Prostate gland (tissue), 2 donors: ENCODE results near the gene GNRH2. TPM values are rescaled to one million over a fixed set of nuclear protein-coding genes. Genes with fewer than 3 reads are reported as not detected.

Experiments used
- DNase-seq: peaks from one replicate; pipeline ENCODE4 v3.0.0-alpha.2; 2019; ENCODE audit warnings: low spot score
- H3K27ac ChIP-seq, 2 donors: fragments of 200-600 bp; sonication (generic); 2 replicates each; pipeline ENCODE4 v1.5.1; 2017 to 2019
- H3K27me3 ChIP-seq: fragments of 200-600 bp; sonication (generic); replicated peaks from 2 replicates; pipeline ENCODE4 v1.5.1; 2019; ENCODE audit not compliant: insufficient read depth
- H3K36me3 ChIP-seq, 2 donors: fragments of 200-600 bp; sonication (generic); 1 replicate in 1 of 2; 2 replicates in 1 of 2; pipeline versions ENCODE4 v1.5.1 to v1.8.1; 2017 to 2019
- H3K4me1 ChIP-seq: fragments of 200-600 bp; sonication (generic); replicated peaks from 2 replicates; pipeline ENCODE4 v1.5.1; 2019
- H3K4me3 ChIP-seq, 2 donors: fragments of 200-600 bp; sonication (generic); 2 replicates each; pipeline ENCODE4 v1.5.1; 2017 to 2019
- H3K9me3 ChIP-seq: fragments of 200-600 bp; sonication (generic); 2 replicates; pipeline ENCODE4 v1.5.1; 2017
- POLR2A ChIP-seq: fragments of 450-650 bp; IDR thresholded peaks from one replicate; pipeline ENCODE4 v1.6.1; 2016; ENCODE audit warnings: antibody characterized with exemption, mild to moderate bottlenecking
- POLR2AphosphoS5 ChIP-seq: sonication (generic); formaldehyde crosslinking; IDR thresholded peaks from one replicate; pipeline ENCODE4 v1.6.1; 2017; ENCODE audit warnings: antibody characterized with exemption
- WGBS: methylation state at CpG from one replicate; pipeline ENCODE4 v1.1.5; 2018; 5-methylcytosine and 5-hydroxymethylcytosine counted together
- intact Hi-C: fragments of 100-400 bp; cut with DNase I; formaldehyde crosslinking; loops from one replicate; pipeline ENCODE4 v1.14.2; 2022
- total RNA-seq, 2 donors: library from RNA; depleted of rRNA; stranded (reverse); fragments of >200 nt; gene quantifications; one replicate each; pipeline ENCODE4 v1.1.0, GENCODE V29; 2016
- TF ChIP-seq, protein P1 (sequence below), 4 experiments: fragments of 200-600 bp in 2 of 4; fragments of 450-650 bp in 2 of 4; sonication (generic) in 2 of 4; IDR thresholded peaks; 1 replicate in 3 of 4; 2 replicates in 1 of 4; pipeline ENCODE4 v1.5.1; 2016 to 2019; ENCODE audit warnings: antibody characterized with exemption in 4 of 4, mild to moderate bottlenecking in 2 of 4, moderate library complexity in 2 of 4

Gene GNRH2
- total RNA-seq, 2 donors from 2014 or later: not detected

DNA sequence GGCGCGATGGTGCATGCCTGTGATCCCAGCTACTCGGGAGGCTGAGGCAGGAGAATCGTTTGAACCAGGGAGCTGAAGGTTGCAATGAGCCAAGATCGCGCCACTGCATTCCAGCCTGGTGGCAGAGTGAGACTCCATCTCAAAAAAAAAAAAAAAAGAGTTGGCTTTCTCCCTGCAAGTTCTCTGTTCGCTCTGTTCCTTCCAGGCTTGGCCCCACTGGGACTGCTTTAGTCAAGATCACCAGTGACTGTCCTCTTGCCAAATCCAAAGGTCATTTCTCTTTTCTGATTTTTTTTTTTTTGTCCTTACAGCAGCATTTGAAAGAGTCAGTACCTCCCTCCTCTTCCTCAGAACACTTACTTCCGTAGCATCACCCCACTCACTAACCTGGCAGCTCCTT lies 10.8 kb upstream of the GNRH2 start:
- H3K27ac ChIP-seq: no peak overlapping the region
- no peaks in the 10 kb centered on the region for H3K9me3 ChIP-seq
- peaks cover 3 to 9% of the 10 kb centered on the region in 2 donors for H3K36me3 ChIP-seq
- no peaks in the 10 kb centered on the region for H3K27me3 ChIP-seq
- 75% methylated on average over 8 of the region's 8 CpGs for WGBS
- intact Hi-C loops: no loop called here
- no peak for DNase-seq
- no peak overlapping the region for H3K4me3 ChIP-seq
- H3K4me1 ChIP-seq: no peaks in the 10 kb centered on the region
- TF ChIP-seq POLR2A: no peak
- TF ChIP-seq POLR2AphosphoS5: no peak
- TF ChIP-seq, protein P1, sequence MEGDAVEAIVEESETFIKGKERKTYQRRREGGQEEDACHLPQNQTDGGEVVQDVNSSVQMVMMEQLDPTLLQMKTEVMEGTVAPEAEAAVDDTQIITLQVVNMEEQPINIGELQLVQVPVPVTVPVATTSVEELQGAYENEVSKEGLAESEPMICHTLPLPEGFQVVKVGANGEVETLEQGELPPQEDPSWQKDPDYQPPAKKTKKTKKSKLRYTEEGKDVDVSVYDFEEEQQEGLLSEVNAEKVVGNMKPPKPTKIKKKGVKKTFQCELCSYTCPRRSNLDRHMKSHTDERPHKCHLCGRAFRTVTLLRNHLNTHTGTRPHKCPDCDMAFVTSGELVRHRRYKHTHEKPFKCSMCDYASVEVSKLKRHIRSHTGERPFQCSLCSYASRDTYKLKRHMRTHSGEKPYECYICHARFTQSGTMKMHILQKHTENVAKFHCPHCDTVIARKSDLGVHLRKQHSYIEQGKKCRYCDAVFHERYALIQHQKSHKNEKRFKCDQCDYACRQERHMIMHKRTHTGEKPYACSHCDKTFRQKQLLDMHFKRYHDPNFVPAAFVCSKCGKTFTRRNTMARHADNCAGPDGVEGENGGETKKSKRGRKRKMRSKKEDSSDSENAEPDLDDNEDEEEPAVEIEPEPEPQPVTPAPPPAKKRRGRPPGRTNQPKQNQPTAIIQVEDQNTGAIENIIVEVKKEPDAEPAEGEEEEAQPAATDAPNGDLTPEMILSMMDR (IDR thresholded peaks at IDR 0.05): no peak

DNA sequence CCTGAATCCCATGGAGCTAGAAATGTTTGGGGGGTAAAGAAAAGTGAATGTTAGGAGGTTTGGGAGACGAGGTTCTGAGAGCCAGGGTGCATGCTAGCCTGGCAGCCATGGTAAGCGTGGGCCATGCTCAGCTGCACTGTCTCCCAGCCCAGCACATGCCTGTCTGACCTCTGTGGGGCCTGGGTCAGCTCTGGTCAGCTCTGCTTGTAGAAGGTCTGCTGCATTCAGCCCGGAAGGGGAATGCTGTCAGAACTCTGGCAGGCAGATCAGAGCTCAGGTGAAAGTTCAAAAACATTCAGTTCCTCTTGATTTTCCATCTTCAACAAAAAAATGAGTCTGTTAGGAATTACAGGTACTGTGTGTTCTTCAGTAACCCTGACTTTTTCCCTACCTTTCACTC lies 5.8 kb upstream of the GNRH2 start:
- no peak for DNase-seq
- WGBS: 83% methylated on average over 3 of the region's 3 CpGs
- Histone ChIP-seq H3K36me3 (peaks cover 3 to 12% of the 10 kb centered on the region in 2 donors), H3K27ac (no peak overlapping the region), H3K27me3 (no peaks in the 10 kb centered on the region), H3K9me3 (no peaks in the 10 kb centered on the region), H3K4me3 (no peak overlapping the region), H3K4me1 (peaks cover 5% of the 10 kb centered on the region)
- TF ChIP-seq, protein P1 (IDR thresholded peaks at IDR 0.05): no peak
- no peak for TF ChIP-seq POLR2A
- no peak for TF ChIP-seq POLR2AphosphoS5
- intact Hi-C loops: no loop called here

DNA sequence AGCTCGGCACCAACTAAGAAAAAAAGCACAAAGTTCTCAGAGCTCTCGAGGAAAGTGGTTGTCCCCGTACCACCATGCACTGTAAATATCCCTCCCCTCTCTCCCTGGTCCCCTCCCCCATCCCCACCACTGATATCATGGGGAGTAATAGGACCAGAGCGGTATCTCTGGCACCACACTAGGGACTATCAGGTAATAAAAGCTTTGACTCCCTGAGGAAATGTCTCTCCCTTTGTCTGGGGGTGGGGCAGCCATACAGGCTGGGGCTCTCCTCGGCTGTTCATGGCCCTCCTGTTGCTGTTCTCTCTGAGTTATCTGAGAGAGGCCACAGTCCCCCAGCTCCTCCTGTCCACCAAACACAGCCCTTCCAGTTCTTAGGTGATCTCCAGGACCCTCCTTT lies 5.0 kb upstream of the GNRH2 start:
- Histone ChIP-seq H3K9me3 (no peaks in the 10 kb centered on the region), H3K4me1 (peaks cover 5% of the 10 kb centered on the region), H3K36me3 (peaks cover 3 to 12% of the 10 kb centered on the region in 2 donors), H3K27me3 (no peaks in the 10 kb centered on the region), H3K4me3 (no peak overlapping the region), H3K27ac (no peak overlapping the region)
- intact Hi-C loops: no loop called here
- 57% methylated on average over 5 of the region's 5 CpGs for WGBS
- TF ChIP-seq POLR2AphosphoS5: no peak
- no peak for TF ChIP-seq POLR2A
- TF ChIP-seq, protein P1 (IDR thresholded peaks at IDR 0.05): no peak
- DNase-seq: no peak

DNA sequence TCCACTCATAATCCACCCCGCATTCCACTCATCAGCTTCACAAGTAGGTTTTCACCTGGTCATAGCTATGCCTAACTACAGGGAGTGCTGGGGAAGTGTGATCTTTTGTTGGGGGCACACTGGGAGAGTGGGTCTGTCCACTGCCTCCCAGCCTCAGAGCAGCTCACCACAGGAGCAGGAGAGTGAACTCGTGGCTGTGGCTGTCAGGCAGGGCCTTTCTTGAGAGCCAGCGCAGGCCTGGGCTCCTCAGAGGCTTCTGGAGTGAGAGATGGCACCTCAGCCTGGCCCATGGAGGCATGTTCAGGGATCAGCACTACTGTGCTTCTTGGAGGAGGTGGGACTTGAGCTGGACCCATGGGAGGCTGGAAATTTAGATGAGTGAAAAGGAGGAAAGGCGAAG lies 4.0 kb upstream of the GNRH2 start:
- no peak for DNase-seq
- peaks cover 3 to 12% of the 10 kb centered on the region in 2 donors for H3K36me3 ChIP-seq
- no peaks in the 10 kb centered on the region for H3K9me3 ChIP-seq

DNA sequence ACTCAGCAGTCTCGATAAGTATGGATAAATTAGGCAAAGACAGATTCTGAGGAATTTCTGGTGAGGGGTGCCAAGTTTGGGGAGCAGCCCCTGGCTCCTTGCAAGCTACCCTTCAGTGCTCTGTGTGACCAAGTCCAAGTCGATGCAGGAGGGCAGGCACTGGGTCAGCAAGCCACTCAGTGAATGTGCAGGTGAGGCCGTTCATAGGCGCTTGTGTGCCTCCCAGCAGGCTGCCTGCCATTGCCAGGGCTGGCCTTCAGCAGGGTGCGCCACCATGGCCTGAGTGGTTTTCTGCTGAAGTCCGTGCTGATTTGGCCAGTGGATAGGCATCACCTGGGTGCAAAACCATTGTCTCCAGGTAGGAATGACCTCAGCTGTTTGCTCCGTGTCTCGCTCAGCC lies 3.3 kb upstream of the GNRH2 start:
- Histone ChIP-seq H3K4me1 (peaks cover 5% of the 10 kb centered on the region), H3K27ac (no peak overlapping the region), H3K36me3 (peaks cover 3 to 12% of the 10 kb centered on the region in 2 donors), H3K4me3 (no peak overlapping the region), H3K9me3 (no peaks in the 10 kb centered on the region), H3K27me3 (no peaks in the 10 kb centered on the region)
- 92% methylated on average over 8 of the region's 8 CpGs for WGBS
- TF ChIP-seq POLR2AphosphoS5 (no peak), POLR2A (no peak)
- TF ChIP-seq, protein P1 (IDR thresholded peaks at IDR 0.05): no peak
- DNase-seq: no peak
- intact Hi-C loops: no loop called here

More for the DNA sequence above, 4.0 kb upstream of the GNRH2 start:
- WGBS: 75% methylated on average over 4 of the region's 4 CpGs
- H3K4me1 ChIP-seq: peaks cover 5% of the 10 kb centered on the region
- no peak overlapping the region for H3K4me3 ChIP-seq
- no peak overlapping the region for H3K27ac ChIP-seq
- intact Hi-C loops: no loop called here
- TF ChIP-seq POLR2A: no peak
- no peak for TF ChIP-seq POLR2AphosphoS5
- TF ChIP-seq, protein P1 (IDR thresholded peaks at IDR 0.05): no peak
- no peaks in the 10 kb centered on the region for H3K27me3 ChIP-seq
